Smooth muscle cell (in vitro differentiated cells): ENCODE measurements around the gene ZNF71. TPM values are rescaled to one million over a fixed set of nuclear protein-coding genes. Genes with fewer than 3 reads are reported as not detected.

Experiments
- DNase-seq: peaks from one replicate; lab custom pipeline; 2025; ENCODE audit not compliant: unreplicated experiment; lab: John Stamatoyannopoulos, UW
- H2AFZ ChIP-seq: fragments of 200-600 bp; sonication (generic); 2 replicates; pipeline ENCODE4 v1.6.0; 2016; ENCODE audit warnings: antibody characterized with exemption, low read depth, mild to moderate bottlenecking
- H3F3A ChIP-seq: fragments of 200-600 bp; sonication (generic); 2 replicates; pipeline ENCODE4 v1.6.0; 2017; ENCODE audit warnings: antibody characterized with exemption, low read depth
- H3K27ac ChIP-seq: fragments of 200-600 bp; sonication (generic); 2 replicates; pipeline ENCODE4 v1.5.1; 2016; ENCODE audit warnings: low read depth, mild to moderate bottlenecking
- H3K27me3 ChIP-seq: fragments of 200-600 bp; sonication (generic); 2 replicates; pipeline ENCODE4 v1.6.1; 2016; ENCODE audit warnings: low read depth, mild to moderate bottlenecking
- H3K36me3 ChIP-seq: fragments of 200-600 bp; sonication (generic); 2 replicates; pipeline ENCODE4 v1.5.1; 2016; ENCODE audit warnings: low read depth
- H3K4me1 ChIP-seq: fragments of 200-600 bp; sonication (generic); 2 replicates; pipeline ENCODE4 v1.5.1; 2016; ENCODE audit warnings: low read depth
- H3K4me2 ChIP-seq: fragments of 200-600 bp; sonication (generic); 2 replicates; pipeline ENCODE4 v1.6.0; 2016; ENCODE audit warnings: mild to moderate bottlenecking
- H3K4me3 ChIP-seq: fragments of 200-600 bp; sonication (generic); 2 replicates; pipeline ENCODE4 v1.5.1; 2016; ENCODE audit warnings: mild to moderate bottlenecking
- H3K79me2 ChIP-seq: fragments of 200-600 bp; sonication (generic); 2 replicates; pipeline ENCODE4 v1.6.0; 2016; ENCODE audit warnings: low read depth, mild to moderate bottlenecking
- H3K9ac ChIP-seq: fragments of 200-600 bp; sonication (generic); 2 replicates; pipeline ENCODE4 v1.6.0; 2016; ENCODE audit warnings: low read depth
- H3K9me3 ChIP-seq: fragments of 200-600 bp; sonication (generic); replicated peaks from 2 replicates; pipeline ENCODE4 v1.5.1; 2016; ENCODE audit warnings: low read depth
- H4K20me1 ChIP-seq: fragments of 200-600 bp; sonication (generic); 2 replicates; pipeline ENCODE4 v1.6.0; 2016; ENCODE audit warnings: low read depth
- CTCF ChIP-seq: fragments of 200-600 bp; sonication (generic); IDR thresholded peaks from 2 replicates; pipeline ENCODE4 v1.5.1; 2017; ENCODE audit warnings: borderline replicate concordance, mild to moderate bottlenecking, antibody characterized with exemption; ENCODE audit not compliant: insufficient read depth, poor library complexity, severe bottlenecking
- WGBS: methylation state at CpG from one replicate; pipeline ENCODE4 v1.1.7; 2016; ENCODE audit warnings: low lambda C conversion rate; 5-methylcytosine and 5-hydroxymethylcytosine counted together
- polyA plus RNA-seq: library from polyadenylated mRNA; unstranded; fragments of >200 nt; fragmentation: Nextera tagmentation; extraction: Ambion mirVana; gene quantifications from 2 replicates; pipeline ENCODE4 v1.2.1, GENCODE V29; 2016
- total RNA-seq: library from RNA; depleted of rRNA; stranded (reverse); fragments of >200 nt; gene quantifications from 2 replicates; pipeline ENCODE4 v1.2.3, GENCODE V29; 2014

Gene ZNF71
- total and polyA plus RNA-seq, 2 experiments from 2014 or later: 5.9 to 11.2 TPM

DNA sequence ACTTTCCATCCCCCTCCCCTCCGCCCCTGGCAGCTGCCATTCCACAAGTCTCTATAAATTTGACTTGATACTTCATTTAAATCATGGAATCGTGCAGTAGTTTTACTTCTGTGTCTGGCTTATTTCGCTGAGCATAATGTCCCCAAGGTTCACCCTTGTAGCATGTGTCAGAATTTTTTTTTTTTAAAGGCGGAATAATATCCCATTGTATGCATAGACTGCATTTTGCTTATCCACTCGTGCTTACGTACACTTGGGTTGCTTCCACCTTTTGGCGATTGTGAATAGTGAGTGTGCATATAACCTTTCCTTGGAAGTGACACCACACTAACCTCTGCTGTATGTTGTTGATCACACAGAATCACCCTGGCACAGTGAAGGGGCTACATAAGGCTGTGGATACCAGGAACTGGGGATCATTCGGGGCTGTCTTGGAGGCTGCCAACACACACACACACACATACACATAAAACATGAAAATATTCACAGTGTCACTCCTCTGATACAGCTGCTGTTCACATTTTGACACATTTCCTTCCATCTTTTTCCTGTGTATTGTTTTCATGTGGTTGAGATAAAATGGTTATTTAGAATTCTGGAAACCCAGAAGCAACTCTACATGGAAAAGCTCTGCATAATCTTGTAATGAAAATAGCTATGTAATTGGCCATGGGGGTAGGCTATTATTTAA is 13.3 kb downstream of the ZNF71 start:
- TF ChIP-seq CTCF: no peak
- Histone ChIP-seq H3K4me3 (no peak overlapping the region), H3K27ac (no peak overlapping the region), H3K4me2 (no peak overlapping the region), H3K79me2 (peaks cover 85% of the 10 kb centered on the region), H3K9ac (no peak overlapping the region), H4K20me1 (no peaks in the 10 kb centered on the region), H3K36me3 (peaks cover 31% of the 10 kb centered on the region), H3K4me1 (no peaks in the 10 kb centered on the region), H2AFZ (no peak overlapping the region), H3F3A (no peaks in the 10 kb centered on the region), H3K9me3 (peaks cover 17% of the 10 kb centered on the region), H3K27me3 (no peaks in the 10 kb centered on the region)
- no peak for DNase-seq
- WGBS: 98% methylated on average over 8 of the region's 8 CpGs

GRCh38 chr19:56611288-56611687 is 16.2 kb downstream of the ZNF71 start:
- Histone ChIP-seq H3K27me3 (no peaks in the 10 kb centered on the region), H3K4me2 (no peak overlapping the region), H3K9me3 (peaks cover 23% of the 10 kb centered on the region), H3K79me2 (peaks cover 80% of the 10 kb centered on the region), H3F3A (no peaks in the 10 kb centered on the region), H3K4me3 (no peak overlapping the region), H2AFZ (no peak overlapping the region), H3K9ac (no peak overlapping the region), H3K27ac (no peak overlapping the region), H4K20me1 (no peaks in the 10 kb centered on the region), H3K36me3 (peaks cover 43% of the 10 kb centered on the region), H3K4me1 (no peaks in the 10 kb centered on the region)
- 95% methylated on average over 8 of the region's 8 CpGs for WGBS
- DNase-seq: no peak
- TF ChIP-seq CTCF: no peak

- no peak for TF ChIP-seq CTCF
- Histone ChIP-seq H3K36me3 (peaks cover 45% of the 10 kb centered on the region), H3F3A (no peaks in the 10 kb centered on the region), H3K27me3 (no peaks in the 10 kb centered on the region), H3K9ac (no peak overlapping the region), H3K9me3 (peaks cover 19% of the 10 kb centered on the region), H3K27ac (no peak overlapping the region), H3K4me3 (no peak overlapping the region), H3K4me1 (no peaks in the 10 kb centered on the region), H3K79me2 (peaks cover 78% of the 10 kb centered on the region), H4K20me1 (no peaks in the 10 kb centered on the region), H3K4me2 (no peak overlapping the region), H2AFZ (no peak overlapping the region)
- 90% methylated on average over 2 of the region's 2 CpGs for WGBS
- no peak for DNase-seq
These were observed 17.6 kb downstream of the ZNF71 start for GRCh38 chr19:56612737-56613136.

- no peaks in the 10 kb centered on the region for H4K20me1 ChIP-seq
- no peak overlapping the region for H2AFZ ChIP-seq
- H3K4me1 ChIP-seq: no peaks in the 10 kb centered on the region
- H3K27ac ChIP-seq: no peak overlapping the region
- H3K4me3 ChIP-seq: no peak overlapping the region
- H3K9ac ChIP-seq: no peak overlapping the region
- H3K36me3 ChIP-seq: peaks cover 49% of the 10 kb centered on the region
- no peaks in the 10 kb centered on the region for H3K27me3 ChIP-seq
- H3K79me2 ChIP-seq: peaks cover 75% of the 10 kb centered on the region
- H3K9me3 ChIP-seq: peaks cover 19% of the 10 kb centered on the region
- H3F3A ChIP-seq: no peaks in the 10 kb centered on the region
- H3K4me2 ChIP-seq: no peak overlapping the region
- TF ChIP-seq CTCF: no peak
- no peak for DNase-seq
- 98% methylated on average over 5 of the region's 5 CpGs for WGBS
These were observed 18.5 kb downstream of the ZNF71 start for GRCh38 chr19:56613639-56614038.
